HG03196 (cell line): Measurements from ENCODE around the gene MRRF.
"Not testable (repeated sequence)": the region's sequence is repeated elsewhere in the genome, so short reads cannot be mapped to it uniquely, and the experiment has no call there.

ENCODE experiments used
- ATAC-seq: cut with Tn5 transposase; IDR thresholded peaks from one replicate; pipeline ENCODE4 v1.9.1; 2021; ENCODE audit not compliant: unreplicated experiment

MRRF gene

GRCh38 chr9:122274055-122274454, 9.4 kb downstream of the MRRF start:
- ATAC-seq = no peak

- ATAC-seq = no peak
These were observed 11.4 kb downstream of the MRRF start for GRCh38 chr9:122276096-122276495.

GRCh38 chr9:122277285-122277897, 12.7 kb downstream of the MRRF start:
- no peak for ATAC-seq

- no peak for ATAC-seq
These were observed 16.7 kb downstream of the MRRF start for GRCh38 chr9:122281368-122281767.

GRCh38 chr9:122286764-122287163, 22.1 kb downstream of the MRRF start:
- no peak for ATAC-seq

- ATAC-seq = no peak
These were observed 22.6 kb downstream of the MRRF start for GRCh38 chr9:122287214-122287720.

GRCh38 chr9:122291458-122291857, 26.8 kb downstream of the MRRF start:
- no peak for ATAC-seq

- ATAC-seq = no peak
These were observed 29.8 kb downstream of the MRRF start for GRCh38 chr9:122294531-122294930.

- no peak for ATAC-seq
These were observed 32.8 kb downstream of the MRRF start for GRCh38 chr9:122297512-122297911.

- ATAC-seq = no peak
These were observed 37.8 kb downstream of the MRRF start for GRCh38 chr9:122302237-122303093.

- no peak for ATAC-seq
These were observed 42.4 kb downstream of the MRRF start for GRCh38 chr9:122307061-122307460.

GRCh38 chr9:122307925-122308324, 43.2 kb downstream of the MRRF start:
- ATAC-seq = no peak

- ATAC-seq = no peak
These were observed 45.2 kb downstream of the MRRF start for GRCh38 chr9:122309861-122310260.

- no peak for ATAC-seq
These were observed 49.5 kb downstream of the MRRF start for GRCh38 chr9:122314165-122314564.

GRCh38 chr9:122315534-122315933, 50.9 kb downstream of the MRRF start:
- ATAC-seq = no peak

GRCh38 chr9:122318284-122318683, 53.6 kb downstream of the MRRF start:
- no peak for ATAC-seq

GRCh38 chr9:122320413-122320881, 55.8 kb downstream of the MRRF start:
- no peak for ATAC-seq

GRCh38 chr9:122322553-122322952, 57.9 kb downstream of the MRRF start:
- ATAC-seq = no peak

- not testable (repeated sequence) for ATAC-seq
These were observed 60.0 kb downstream of the MRRF start for GRCh38 chr9:122324665-122325064.

- no peak for ATAC-seq
These were observed 60.4 kb downstream of the MRRF start for GRCh38 chr9:122325124-122325523.

- no peak for ATAC-seq
These were observed 62.5 kb downstream of the MRRF start for GRCh38 chr9:122327175-122327574.

GRCh38 chr9:122329597-122329996, 64.9 kb downstream of the MRRF start:
- no peak for ATAC-seq
